22Rv1 (cell line): ENCODE data around the gene DPH7.

Experiments used
- CTCF ChIP-seq: fragments of 450-650 bp; IDR thresholded peaks from 2 replicates; pipeline ENCODE4 v1.5.1; 2017; ENCODE audit warnings: mild to moderate bottlenecking
- ZFX ChIP-seq: fragments of 450-650 bp; IDR thresholded peaks from 2 replicates; pipeline ENCODE4 v1.6.1; 2017; ENCODE audit warnings: antibody characterized with exemption, borderline replicate concordance

- TF ChIP-seq CTCF (no peak), ZFX (no peak)
These were observed 9.6 kb upstream of the DPH7 start for GRCh38 chr9:137588311-137588710.
